ENCODE measurements around the gene RPL4.
"Not testable (repeated sequence)": the region's sequence is repeated elsewhere in the genome, so short reads cannot be mapped to it uniquely, and the experiment has no call there.

RPL4 gene

GRCh38 chr15:66489179-66489791 lies 15.4 kb downstream of the RPL4 start:
- DNase-seq (ENCODE audit: low spot score), result peak; percentile 46

GRCh38 chr15:66488525-66488924 lies 16.1 kb downstream of the RPL4 start:
- no peak for DNase-seq (ENCODE audit: low spot score)

- no peak for DNase-seq (ENCODE audit: low spot score)
Observed at GRCh38 chr15:66486887-66487286, 17.8 kb downstream of the RPL4 start.

GRCh38 chr15:66484539-66485112 lies 20.0 kb downstream of the RPL4 start:
- no peak for DNase-seq (ENCODE audit: low spot score)

GRCh38 chr15:66483131-66483566 lies 21.5 kb downstream of the RPL4 start:
- DNase-seq (ENCODE audit: low spot score), result peak; percentile 96

GRCh38 chr15:66482539-66482938 lies 22.1 kb downstream of the RPL4 start:
- DNase-seq (ENCODE audit: low spot score), result no peak

GRCh38 chr15:66481107-66481856 lies 23.4 kb downstream of the RPL4 start:
- peak; percentile 95 for DNase-seq (ENCODE audit: low spot score)

GRCh38 chr15:66480267-66480666 lies 24.4 kb downstream of the RPL4 start:
- peak; percentile 51 for DNase-seq (ENCODE audit: low spot score)

- no peak for DNase-seq (ENCODE audit: low spot score)
Observed at GRCh38 chr15:66477011-66477410, 27.6 kb downstream of the RPL4 start.

- DNase-seq (ENCODE audit: low spot score), result no peak
Observed at GRCh38 chr15:66476535-66476934, 28.1 kb downstream of the RPL4 start.

GRCh38 chr15:66474963-66475362 lies 29.7 kb downstream of the RPL4 start:
- DNase-seq (ENCODE audit: low spot score), result no peak

GRCh38 chr15:66474135-66474534 lies 30.5 kb downstream of the RPL4 start:
- no peak for DNase-seq (ENCODE audit: low spot score)

- DNase-seq (ENCODE audit: low spot score), result peak; percentile 75
Observed at GRCh38 chr15:66472176-66472999, 32.3 kb downstream of the RPL4 start.

- not testable (repeated sequence) for DNase-seq (ENCODE audit: low spot score)
Observed at GRCh38 chr15:66470825-66471224, 33.8 kb downstream of the RPL4 start.

GRCh38 chr15:66467162-66468040 lies 37.3 kb downstream of the RPL4 start:
- DNase-seq (ENCODE audit: low spot score), result not testable (repeated sequence)

GRCh38 chr15:66465294-66465693 lies 39.4 kb downstream of the RPL4 start:
- not testable (repeated sequence) for DNase-seq (ENCODE audit: low spot score)

- DNase-seq (ENCODE audit: low spot score), result peak; percentile 39
Observed at GRCh38 chr15:66462627-66463026, 42.0 kb downstream of the RPL4 start.

GRCh38 chr15:66461917-66462316 lies 42.7 kb downstream of the RPL4 start:
- DNase-seq (ENCODE audit: low spot score), result peak; percentile 33

GRCh38 chr15:66461294-66461693 lies 43.4 kb downstream of the RPL4 start:
- DNase-seq (ENCODE audit: low spot score), result not testable (repeated sequence)

GRCh38 chr15:66459818-66460615 lies 44.6 kb downstream of the RPL4 start:
- peak; percentile 90 for DNase-seq (ENCODE audit: low spot score)
